HL-60/S4 (cell line): ENCODE data around the gene SLC12A8.

Experiments
- in situ Hi-C: fragments of 300-500 bp; cut with MboI; formaldehyde crosslinking; loops from 2 replicates; pipeline ENCODE4 v1.14.3; 2022; ENCODE audit warnings: low sequenced_read_pairs

SLC12A8 gene

GRCh38 chr3:125118600-125118999 is 93.9 kb downstream of the SLC12A8 start:
- in situ Hi-C loops: no loop called here

GRCh38 chr3:125117631-125118191 is 94.8 kb downstream of the SLC12A8 start:
- in situ Hi-C loops: no loop called here

- in situ Hi-C loops: no loop called here
Observed at GRCh38 chr3:125116311-125117080, 96.1 kb downstream of the SLC12A8 start.

GRCh38 chr3:125115640-125116039 is 96.9 kb downstream of the SLC12A8 start:
- in situ Hi-C loops: no loop called here

GRCh38 chr3:125112981-125113380 is 99.6 kb downstream of the SLC12A8 start:
- in situ Hi-C loops: no loop called here

- in situ Hi-C loops: no loop called here
Observed at GRCh38 chr3:125110876-125111480, 101.6 kb downstream of the SLC12A8 start.

- in situ Hi-C loops: no loop called here
Observed at GRCh38 chr3:125110016-125110875, 102.3 kb downstream of the SLC12A8 start.

- in situ Hi-C loops: no loop called here
Observed at GRCh38 chr3:125109536-125109925, 103.0 kb downstream of the SLC12A8 start.

- in situ Hi-C loops: no loop called here
Observed at GRCh38 chr3:125108833-125109535, 103.6 kb downstream of the SLC12A8 start.

- in situ Hi-C loops: no loop called here
Observed at GRCh38 chr3:125107861-125108567, 104.5 kb downstream of the SLC12A8 start.

GRCh38 chr3:125107363-125107762 is 105.2 kb downstream of the SLC12A8 start:
- in situ Hi-C loops: no loop called here

GRCh38 chr3:125105116-125105515 is 107.4 kb downstream of the SLC12A8 start:
- in situ Hi-C loops: no loop called here

- in situ Hi-C loops: no loop called here
Observed at GRCh38 chr3:125104639-125105038, 107.9 kb downstream of the SLC12A8 start.

- in situ Hi-C loops: no loop called here
Observed at GRCh38 chr3:125103406-125103805, 109.1 kb downstream of the SLC12A8 start.

- in situ Hi-C loops: no loop called here
Observed at GRCh38 chr3:125102470-125102869, 110.1 kb downstream of the SLC12A8 start.

GRCh38 chr3:125098611-125099291 is 113.8 kb downstream of the SLC12A8 start:
- in situ Hi-C loops: no loop called here

GRCh38 chr3:125090649-125091048 is 121.9 kb downstream of the SLC12A8 start:
- in situ Hi-C loops: no loop called here

GRCh38 chr3:125087768-125088391 is 124.7 kb downstream of the SLC12A8 start:
- in situ Hi-C loops: no loop called here

- in situ Hi-C loops: no loop called here
Observed at GRCh38 chr3:125085166-125085565, 127.4 kb downstream of the SLC12A8 start.
